Neutrophil (primary cell): ENCODE results near the gene GOLGA1.

Experiments used
- H3K27ac ChIP-seq: fragments of 200-600 bp; sonication (generic); 2 replicates; pipeline ENCODE4 v1.5.1; 2016; ENCODE audit warnings: mild to moderate bottlenecking, moderate library complexity
- H3K27me3 ChIP-seq: fragments of 200-600 bp; sonication (generic); 2 replicates; pipeline ENCODE4 v1.6.0; 2016; ENCODE audit warnings: mild to moderate bottlenecking
- H3K36me3 ChIP-seq: fragments of 200-600 bp; sonication (generic); 2 replicates; pipeline ENCODE4 v1.5.1; 2017
- H3K4me1 ChIP-seq, 2 experiments: fragments of 200-600 bp in 1 of 2; sonication (generic) in 1 of 2; 1 replicate in 1 of 2; 2 replicates in 1 of 2; pipeline versions ENCODE4 v1.5.1 to v1.6.1; 2013 to 2016; ENCODE audit warnings: low read depth in 1 of 2, low read length in 1 of 2, mild to moderate bottlenecking in 1 of 2, moderate library complexity in 1 of 2; ENCODE audit not compliant: control insufficient read depth in 1 of 2, insufficient read depth in 1 of 2
- H3K4me3 ChIP-seq, 2 experiments: fragments of 200-600 bp in 1 of 2; sonication (generic) in 1 of 2; 1 replicate in 1 of 2; 2 replicates in 1 of 2; pipeline ENCODE4 v1.5.1; 2013 to 2016; ENCODE audit warnings: low read depth in 1 of 2, low read length in 1 of 2, mild to moderate bottlenecking in 1 of 2, moderate library complexity in 1 of 2
- H3K9me3 ChIP-seq: fragments of 200-600 bp; sonication (generic); 2 replicates; pipeline ENCODE4 v1.5.1; 2016
- CTCF ChIP-seq: fragments of 200-600 bp; sonication (generic); IDR thresholded peaks from 2 replicates; pipeline ENCODE4 v1.5.1; 2016; ENCODE audit warnings: antibody characterized with exemption

Gene GOLGA1

GRCh38 chr9:124911766-124912165, 29.1 kb downstream of the GOLGA1 start:
- no peaks in the 10 kb centered on the region for H3K4me1 ChIP-seq
- H3K27ac ChIP-seq, result no peak overlapping the region
- H3K4me3 ChIP-seq, result no peak overlapping the region
- H3K36me3 ChIP-seq, result peaks cover 85% of the 10 kb centered on the region
- no peaks in the 10 kb centered on the region for H3K9me3 ChIP-seq
- no peak for TF ChIP-seq CTCF
- no peaks in the 10 kb centered on the region for H3K27me3 ChIP-seq

GRCh38 chr9:124908098-124908497, 32.8 kb downstream of the GOLGA1 start:
- no peaks in the 10 kb centered on the region for H3K27me3 ChIP-seq
- H3K36me3 ChIP-seq, result peaks cover 79% of the 10 kb centered on the region
- H3K4me1 ChIP-seq, result no peaks in the 10 kb centered on the region
- no peak for TF ChIP-seq CTCF
- no peak overlapping the region for H3K4me3 ChIP-seq
- H3K9me3 ChIP-seq, result no peaks in the 10 kb centered on the region
- no peak overlapping the region for H3K27ac ChIP-seq

- no peak overlapping the region for H3K27ac ChIP-seq
- no peaks in the 10 kb centered on the region for H3K4me1 ChIP-seq
- H3K9me3 ChIP-seq, result no peaks in the 10 kb centered on the region
- H3K36me3 ChIP-seq, result peaks cover 77% of the 10 kb centered on the region
- TF ChIP-seq CTCF, result no peak
- H3K4me3 ChIP-seq, result no peak overlapping the region
- H3K27me3 ChIP-seq, result no peaks in the 10 kb centered on the region
Measured at GRCh38 chr9:124906966-124907365, 33.9 kb downstream of the GOLGA1 start.

GRCh38 chr9:124899845-124900244, 41.0 kb downstream of the GOLGA1 start:
- Histone ChIP-seq H3K27me3 (no peaks in the 10 kb centered on the region), H3K4me1 (no peaks in the 10 kb centered on the region), H3K27ac (no peak overlapping the region), H3K9me3 (no peaks in the 10 kb centered on the region), H3K36me3 (peaks cover 68% of the 10 kb centered on the region), H3K4me3 (no peak overlapping the region)
- TF ChIP-seq CTCF, result no peak

GRCh38 chr9:124897570-124898460, 43.1 kb downstream of the GOLGA1 start:
- no peaks in the 10 kb centered on the region for H3K4me1 ChIP-seq
- peaks cover 78% of the 10 kb centered on the region for H3K36me3 ChIP-seq
- H3K27me3 ChIP-seq, result no peaks in the 10 kb centered on the region
- no peak overlapping the region for H3K4me3 ChIP-seq
- H3K9me3 ChIP-seq, result no peaks in the 10 kb centered on the region
- TF ChIP-seq CTCF, result no peak
- H3K27ac ChIP-seq, result no peak overlapping the region
